ENCODE measurements around the gene PRPF39. TPM values are rescaled to one million over a fixed set of nuclear protein-coding genes. Genes with fewer than 3 reads are reported as not detected.

PRPF39 gene
- total RNA-seq (100 to 1,000 TPM in 1 of 5 donors, 10 to 100 TPM in 4; 12.5 to 148 (median 43.2) TPM), polyA plus RNA-seq (10 to 100 TPM in 1 of 3 donors, 1 to 10 TPM in 2; 7.5 to 25.3 (median 9.0) TPM)
- long read RNA-seq, donor 1, partial matches to known transcripts: 0 of 3 reads
- long read RNA-seq, donor 1, other reads (novel, unspliced or antisense): 0 of 3 reads
- long read RNA-seq, donor 2, partial matches to known transcripts: 0 of 3 reads
- long read RNA-seq, donor 2, other reads (novel, unspliced or antisense): 0 of 3 reads
- long read RNA-seq, donor 3, partial matches to known transcripts: 79 of 80 reads
- long read RNA-seq, donor 3, other reads (novel, unspliced or antisense): 0 of 80 reads
- long read RNA-seq, donor 4, partial matches to known transcripts: 6 of 11 reads
- long read RNA-seq, donor 4, other reads (novel, unspliced or antisense): 5 of 11 reads
- long read RNA-seq, donor 5, transcript PRPF39-211 (2 exons, 645 nt): major isoform, 5 of 11 reads
- long read RNA-seq, donor 5, partial matches to known transcripts: 6 of 11 reads
- long read RNA-seq, donor 5, other reads (novel, unspliced or antisense): 0 of 11 reads
- long read RNA-seq, donor 6, partial matches to known transcripts: 101 of 104 reads
- long read RNA-seq, donor 6, other reads (novel, unspliced or antisense): 0 of 104 reads
- long read RNA-seq, donor 7, partial matches to known transcripts: 0 of 1 reads
- long read RNA-seq, donor 7, other reads (novel, unspliced or antisense): 0 of 1 reads
- long read RNA-seq, donor 8, partial matches to known transcripts: 74 of 151 reads
- long read RNA-seq, donor 8, other reads (novel, unspliced or antisense): 75 of 151 reads
- long read RNA-seq, donor 9, partial matches to known transcripts: 5 of 8 reads
- long read RNA-seq, donor 9, other reads (novel, unspliced or antisense): 0 of 8 reads
- long read RNA-seq, donor 10: 0 reads

- Histone ChIP-seq H3K27me3 (no peaks in the 10 kb centered on the region), H3K36me3 (no peaks in the 10 kb centered on the region), H3K9me3 (no peaks in the 10 kb centered on the region), H3K4me3 (peak within 1 kb of the TSS; percentile 71 to 80 (median 74)), H3K4me1 (peaks cover 23 to 55% (median 43%) of the 10 kb centered on the region in 4 donors), H3K27ac (peak within 1 kb of the TSS; percentile 88 to 92 (median 89))
- peak; percentile 97 to 99 for DNase-seq
- WGBS, 5 donors: 0 to 1% (median 1%) methylated on average over 16 to 49 of the region's 49 CpGs
- intact Hi-C loops (cut with DNase I; ENCODE audit: low total_unique reads): no loop called here
- peak in 2 of 4 donors; percentile 49 to 57 for TF ChIP-seq POLR2A (IDR thresholded peaks at IDR 0.05)
- peak in 1 of 7 experiments; percentile 8 for TF ChIP-seq CTCF (IDR thresholded peaks at IDR 0.05)
- TF ChIP-seq EP300 (IDR thresholded peaks at IDR 0.05): no peak
- peak; percentile 97 to 99 (median 98) for TF ChIP-seq POLR2AphosphoS5 (IDR thresholded peaks at IDR 0.05)
Measured at GRCh38 chr14:45083976-45084722, at the start of gene PRPF39. TSS of gene PRPF39 (plus strand) at chr14:45084116. CDS start at chr14:45095240, 11,124 bp downstream.

- intact Hi-C loops (cut with DNase I; ENCODE audit: low total_unique reads): no loop called here
- H3K4me1 ChIP-seq: no peaks in the 10 kb centered on the region
- no peaks in the 10 kb centered on the region for H3K9me3 ChIP-seq
- no peak for DNase-seq
- H3K27ac ChIP-seq: no peak overlapping the region
- no peak overlapping the region for H3K4me3 ChIP-seq
- no peaks in the 10 kb centered on the region for H3K27me3 ChIP-seq
- TF ChIP-seq POLR2AphosphoS5 (IDR thresholded peaks at IDR 0.05): no peak
- TF ChIP-seq CTCF (IDR thresholded peaks at IDR 0.05): no peak
- TF ChIP-seq POLR2A (IDR thresholded peaks at IDR 0.05): no peak
- no peak for TF ChIP-seq EP300 (IDR thresholded peaks at IDR 0.05)
- peaks cover 23 to 93% (median 73%) of the 10 kb centered on the region in 4 donors for H3K36me3 ChIP-seq
Measured at GRCh38 chr14:45034730-45035129, 49.2 kb upstream of the PRPF39 start.

- Histone ChIP-seq H3K4me1 (no peaks in the 10 kb centered on the region), H3K9me3 (no peaks in the 10 kb centered on the region), H3K27me3 (no peaks in the 10 kb centered on the region), H3K27ac (no peak overlapping the region), H3K36me3 (peaks cover 17 to 80% (median 53%) of the 10 kb centered on the region in 4 donors), H3K4me3 (no peak overlapping the region)
- DNase-seq: no peak
- intact Hi-C loops (cut with DNase I; ENCODE audit: low total_unique reads): no loop called here
- TF ChIP-seq CTCF (IDR thresholded peaks at IDR 0.05) (no peak), EP300 (IDR thresholded peaks at IDR 0.05) (no peak), POLR2A (IDR thresholded peaks at IDR 0.05) (no peak), POLR2AphosphoS5 (IDR thresholded peaks at IDR 0.05) (no peak)
- 86 to 99% (median 97%) methylated on average over 4 to 5 of the region's 5 CpGs for WGBS, 5 donors
Measured at GRCh38 chr14:45038256-45038655, 45.7 kb upstream of the PRPF39 start.

- TF ChIP-seq POLR2AphosphoS5 (IDR thresholded peaks at IDR 0.05): no peak
- TF ChIP-seq CTCF (IDR thresholded peaks at IDR 0.05): no peak
- no peak for TF ChIP-seq POLR2A (IDR thresholded peaks at IDR 0.05)
- TF ChIP-seq EP300 (IDR thresholded peaks at IDR 0.05): no peak
- 90 to 99% (median 98%) methylated on average over 5 of the region's 5 CpGs for WGBS, 5 donors
- Histone ChIP-seq H3K4me3 (no peak overlapping the region), H3K36me3 (peaks cover 15 to 78% (median 54%) of the 10 kb centered on the region in 4 donors), H3K4me1 (no peaks in the 10 kb centered on the region), H3K9me3 (no peaks in the 10 kb centered on the region), H3K27ac (no peak overlapping the region), H3K27me3 (no peaks in the 10 kb centered on the region)
- intact Hi-C loops (cut with DNase I; ENCODE audit: low total_unique reads): no loop called here
- DNase-seq: no peak
Measured at GRCh38 chr14:45038865-45039264, 45.1 kb upstream of the PRPF39 start.
